HG03025 (cell line): ENCODE data around the gene BACH1.
A peak's percentile ranks its signal among the peaks of the same experiment; 100 is the strongest.
"Not testable (repeated sequence)": the region's sequence is repeated elsewhere in the genome, so short reads cannot be mapped to it uniquely, and the experiment has no call there.

Source experiments
- ATAC-seq: cut with Tn5 transposase; IDR thresholded peaks from one replicate; pipeline ENCODE4 v1.9.1; 2021; ENCODE audit warnings: mild to moderate bottlenecking, moderate library complexity; ENCODE audit not compliant: unreplicated experiment, low FRiP score

Gene BACH1

GRCh38 chr21:29298348-29299045 is at the start of gene BACH1:
Gene BACH1 (plus strand): TSS chr21:29298922. CDS start chr21:29321281, 22,359 bp downstream.
- ATAC-seq: peak; percentile 40

- ATAC-seq: not testable (repeated sequence)
Observed at GRCh38 chr21:29249289-29249688, 49.4 kb upstream of the BACH1 start.

DNA sequence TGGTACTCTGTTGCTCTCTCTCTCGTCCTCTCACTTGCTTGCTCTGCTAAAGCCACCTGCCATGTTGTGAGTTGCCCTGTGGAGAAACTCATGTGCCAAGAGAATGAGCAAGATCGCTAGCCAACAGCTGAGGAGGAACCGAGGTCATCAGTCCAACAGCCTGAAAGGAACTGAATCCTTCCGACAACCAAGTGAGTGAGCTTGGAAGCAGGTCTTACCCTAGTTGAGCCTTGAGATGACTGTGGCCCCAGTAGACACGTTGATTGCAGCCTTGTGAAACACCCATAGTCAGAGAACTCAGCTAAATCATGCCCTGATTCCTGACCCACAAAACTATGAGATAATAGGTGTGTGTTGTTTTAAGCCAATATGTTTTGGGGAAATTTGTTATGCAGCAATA is 48.1 kb upstream of the BACH1 start:
- ATAC-seq: no peak

DNA sequence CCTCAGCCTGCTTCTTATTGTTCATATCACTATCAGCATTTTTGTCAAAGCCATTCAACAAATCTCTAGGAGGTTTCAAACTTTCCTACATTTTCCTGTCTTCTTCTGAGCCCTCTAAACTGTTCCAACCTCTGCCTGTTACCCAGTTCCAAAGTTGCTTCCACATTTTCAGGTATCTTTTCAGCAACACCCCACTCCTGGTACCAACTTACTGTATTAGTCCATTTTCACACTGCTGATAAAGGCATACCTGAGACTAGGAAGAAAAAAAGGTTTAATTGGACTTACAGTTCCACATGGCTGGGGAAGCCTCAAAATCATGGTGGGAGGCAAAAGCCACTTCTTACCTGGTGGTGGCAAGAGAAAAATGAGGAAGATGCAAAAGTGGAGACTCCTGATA is 44.9 kb upstream of the BACH1 start:
- not testable (repeated sequence) for ATAC-seq

GRCh38 chr21:29254550-29254949 is 44.2 kb upstream of the BACH1 start:
- ATAC-seq: no peak

DNA sequence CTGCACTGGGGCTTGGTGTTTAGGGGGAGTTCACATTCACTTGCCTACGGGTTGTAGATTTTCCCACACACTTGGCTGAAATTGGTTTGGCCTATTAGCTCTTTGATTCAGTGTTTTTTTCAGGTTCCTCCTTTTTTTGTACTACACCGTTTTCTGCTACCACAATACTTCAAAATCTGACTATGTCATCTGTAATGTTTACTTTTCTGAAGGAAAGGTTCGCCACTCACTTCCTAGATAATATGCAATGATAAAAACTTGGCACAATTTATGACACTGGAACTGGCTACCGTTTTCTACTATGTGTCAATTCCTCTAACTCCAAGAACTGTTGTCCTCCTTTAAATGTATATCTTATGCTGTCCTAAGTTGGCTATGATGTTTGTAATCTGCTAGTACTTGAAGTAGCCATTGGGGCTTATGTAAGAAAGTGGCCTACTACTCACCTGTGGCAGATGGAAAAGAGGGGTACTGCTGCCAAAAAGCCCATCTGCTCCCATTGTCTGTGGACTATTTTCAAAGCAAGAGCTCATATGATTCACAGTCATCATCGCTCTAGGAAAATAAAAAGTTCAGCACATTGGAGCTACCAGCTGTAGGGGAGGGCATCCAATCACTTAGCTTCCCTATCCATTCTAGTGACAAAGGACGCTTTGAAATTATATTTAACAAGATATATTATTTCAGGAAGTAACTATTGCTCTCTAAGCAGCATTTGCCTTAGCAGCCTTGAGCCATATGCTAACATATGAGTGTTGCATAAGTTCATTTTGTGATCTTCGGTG is 42.4 kb upstream of the BACH1 start:
- ATAC-seq: no peak

- ATAC-seq: no peak
Observed at GRCh38 chr21:29257701-29258100, 41.0 kb upstream of the BACH1 start.

DNA sequence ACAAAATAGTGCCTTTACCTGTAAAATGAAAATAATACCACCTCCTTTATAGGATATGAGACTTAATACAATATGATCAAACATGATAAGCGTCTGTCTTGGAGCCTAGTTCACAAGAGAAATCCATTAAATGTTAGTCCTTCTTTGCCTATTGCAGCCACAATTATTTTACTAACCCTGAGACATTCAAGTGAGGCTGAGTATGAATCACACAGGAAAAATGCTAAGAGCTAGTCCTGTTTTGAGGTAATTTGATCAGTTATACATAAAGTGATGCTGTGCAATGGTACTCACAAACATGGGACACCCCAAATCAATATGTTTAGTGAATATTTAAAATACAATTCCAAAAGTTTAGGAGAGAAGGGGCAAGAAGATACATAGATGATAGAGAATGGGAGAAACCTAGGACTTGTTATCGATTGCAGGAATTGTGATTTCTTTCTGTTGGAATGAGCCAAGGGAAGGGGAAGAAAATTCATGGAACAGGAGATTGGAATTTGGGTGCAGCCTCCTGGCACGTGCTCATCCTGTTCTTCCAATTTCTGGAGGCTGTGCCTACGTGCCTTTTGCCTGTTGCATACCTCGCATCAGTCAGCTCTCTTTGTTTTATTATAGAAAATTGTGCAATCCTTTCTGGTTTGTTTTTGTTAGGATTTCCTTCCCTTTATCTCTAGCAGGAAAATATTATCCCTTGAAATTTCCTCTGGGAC is 39.9 kb upstream of the BACH1 start:
- ATAC-seq: no peak

GRCh38 chr21:29260461-29260860 is 38.3 kb upstream of the BACH1 start:
- no peak for ATAC-seq

GRCh38 chr21:29261555-29262540 is 36.9 kb upstream of the BACH1 start:
- ATAC-seq: no peak

DNA sequence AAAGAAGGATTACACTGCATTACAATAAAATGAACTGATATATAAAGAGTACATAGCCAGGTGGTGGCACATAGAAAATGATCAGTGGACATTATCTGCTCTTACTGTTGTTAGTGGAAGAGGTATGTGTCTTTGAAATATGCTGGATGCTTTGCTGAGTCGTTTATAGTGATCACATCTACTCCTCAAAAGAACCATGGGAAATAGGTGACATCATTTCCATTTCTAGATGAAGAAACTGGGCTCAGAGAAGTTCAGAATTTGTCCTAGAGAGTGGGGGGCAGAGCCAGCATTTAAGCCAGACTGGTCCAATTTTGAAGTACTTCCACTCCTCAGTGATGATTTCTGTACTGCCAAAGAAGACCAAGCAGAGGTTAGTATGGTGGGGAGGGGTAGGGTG is 34.0 kb upstream of the BACH1 start:
- ATAC-seq: no peak

DNA sequence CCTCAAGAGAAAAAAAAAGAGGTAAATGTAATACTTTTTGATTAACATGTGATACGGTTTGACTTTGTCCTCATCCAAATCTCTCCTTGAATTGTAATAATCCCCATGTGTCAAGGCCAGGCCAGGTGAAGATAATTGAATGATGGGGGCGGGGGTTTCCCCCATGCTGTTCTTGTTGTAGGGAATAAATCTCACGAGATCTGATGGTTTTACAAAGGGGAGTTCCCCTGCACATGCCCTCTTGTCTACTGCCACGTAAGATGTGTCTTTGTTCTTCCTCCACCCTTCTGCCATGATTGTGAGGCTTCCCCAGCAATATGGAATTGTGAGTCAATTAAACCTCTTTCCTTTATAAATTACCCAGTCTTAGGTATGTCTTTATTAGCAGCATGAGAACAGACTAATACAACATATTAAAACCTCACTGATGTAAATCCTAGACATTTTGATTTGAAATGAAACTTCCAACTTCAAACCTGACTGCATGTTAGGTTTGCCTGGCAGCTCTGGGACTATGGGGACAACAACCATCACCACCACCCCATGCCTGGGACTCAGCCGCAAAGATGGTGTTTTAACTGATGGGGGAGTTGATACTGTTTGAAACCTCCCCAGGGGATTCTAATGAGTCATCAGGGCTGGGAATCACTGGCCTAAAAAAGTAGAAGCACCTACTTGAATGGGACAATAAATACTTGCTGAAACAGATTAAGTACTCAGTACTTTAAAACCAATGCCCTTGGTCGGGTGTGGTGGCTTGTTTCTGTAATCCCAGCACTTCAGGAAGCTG is 32.8 kb upstream of the BACH1 start:
- ATAC-seq: no peak

DNA sequence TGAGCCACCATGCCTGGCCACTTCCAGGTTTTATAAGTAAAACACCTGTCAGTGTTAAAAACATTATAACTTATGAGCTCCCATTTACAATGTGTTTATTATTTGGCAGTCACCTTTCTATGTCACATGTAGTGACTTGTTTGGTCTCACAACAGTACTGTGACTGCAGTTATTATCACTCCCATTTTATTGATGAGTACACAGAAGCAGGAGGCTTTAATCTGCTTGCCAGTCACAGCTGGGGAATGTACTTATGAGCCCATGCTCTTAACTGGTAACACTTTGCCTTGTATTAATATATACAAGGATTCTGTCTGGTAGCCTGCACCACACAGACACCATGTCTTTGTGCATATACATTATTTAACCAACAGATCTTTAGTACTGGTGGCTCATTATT is 31.1 kb upstream of the BACH1 start:
- ATAC-seq: no peak

DNA sequence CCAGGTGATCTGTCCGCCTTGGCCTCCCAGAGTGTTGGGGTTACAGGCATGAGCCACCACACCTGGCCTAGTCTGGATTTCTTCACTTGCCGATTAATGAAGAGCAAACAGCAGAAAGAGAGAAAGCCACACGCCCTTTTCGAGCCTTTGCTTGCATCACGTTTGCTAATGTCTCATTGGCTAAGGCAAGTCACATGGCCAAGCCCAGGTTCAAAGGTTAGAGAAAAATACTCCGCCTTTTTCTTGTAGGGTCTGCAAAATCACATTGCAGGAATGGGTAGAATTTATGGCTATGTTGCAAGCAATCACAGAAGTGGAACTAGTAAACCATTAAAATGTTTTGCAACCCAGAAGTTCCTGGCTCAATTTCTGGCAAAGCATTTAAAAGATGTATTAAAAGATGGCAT is 26.8 kb upstream of the BACH1 start:
- no peak for ATAC-seq

DNA sequence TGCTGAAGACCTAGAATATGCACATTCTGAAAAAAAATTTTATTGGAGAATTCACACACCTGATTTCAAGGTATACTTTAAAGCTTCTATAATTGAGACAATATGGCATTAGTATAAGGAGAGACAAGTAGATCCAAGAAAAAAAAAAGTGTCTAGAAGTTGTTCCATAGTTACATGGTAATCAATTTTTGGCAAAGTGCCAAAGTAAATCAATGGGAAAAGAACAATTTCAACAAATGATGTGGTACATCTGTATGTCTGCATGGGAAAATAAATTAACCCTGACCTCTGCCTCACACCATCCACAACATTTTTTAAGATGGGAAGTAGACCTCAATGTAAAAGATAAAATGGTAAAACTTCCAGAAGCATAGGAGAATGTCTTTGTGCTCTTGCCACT is 21.3 kb upstream of the BACH1 start:
- no peak for ATAC-seq

DNA sequence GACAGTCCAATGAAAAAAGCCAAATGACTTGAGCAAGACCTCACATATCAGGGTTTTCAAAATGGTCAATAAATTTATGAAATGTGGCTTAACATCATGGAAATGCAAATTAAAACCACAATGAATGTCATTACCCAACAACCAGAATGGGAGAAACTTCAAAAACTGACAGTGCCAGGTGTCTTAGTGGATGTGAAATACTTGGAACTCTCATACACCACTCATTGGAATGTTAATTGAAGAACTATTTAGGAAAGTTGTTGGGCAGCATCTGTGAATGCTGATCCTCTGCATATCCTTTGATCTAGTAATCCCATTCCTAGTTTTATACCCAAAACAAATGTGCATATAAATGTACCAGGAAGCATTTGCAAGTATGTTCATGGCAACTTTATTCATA is 19.2 kb upstream of the BACH1 start:
- ATAC-seq: no peak

DNA sequence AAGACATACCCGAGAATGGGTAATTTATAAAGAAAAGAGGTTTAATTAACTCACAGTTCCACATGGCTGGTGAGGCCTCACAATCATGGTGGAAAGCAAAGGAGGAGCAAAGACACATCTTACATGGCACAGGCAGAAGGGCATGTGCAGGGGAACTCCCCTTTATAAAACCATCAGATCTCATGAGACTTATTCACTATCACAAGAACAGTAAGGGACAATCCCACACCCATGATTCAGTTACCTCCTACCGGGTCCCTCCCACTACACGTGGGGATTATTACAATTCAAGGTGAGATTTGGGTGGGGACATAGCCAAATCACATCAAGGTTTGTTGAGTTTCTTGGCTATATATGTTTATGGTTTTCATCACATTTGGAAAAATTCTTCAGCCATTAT is 16.9 kb upstream of the BACH1 start:
- ATAC-seq: not testable (repeated sequence)

DNA sequence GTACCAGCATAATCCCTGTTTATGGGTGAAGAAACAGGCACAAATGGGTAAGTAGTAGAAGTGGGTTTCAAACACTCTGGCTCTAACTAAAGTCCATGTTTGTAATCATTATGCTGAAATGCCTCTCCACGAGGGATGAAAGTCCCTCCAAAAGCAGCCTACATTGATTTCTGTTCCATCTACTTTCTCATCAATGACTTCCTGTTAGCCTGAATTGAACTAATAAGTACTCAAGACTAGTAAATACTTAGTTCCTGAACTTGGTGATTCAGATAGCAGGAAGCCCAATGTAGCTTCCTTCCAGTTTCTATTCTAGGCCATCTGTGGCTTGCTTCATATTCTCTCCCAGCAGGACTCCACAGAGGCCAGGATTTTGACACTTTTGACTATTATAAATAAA is 11.3 kb upstream of the BACH1 start:
- ATAC-seq: no peak

- ATAC-seq: no peak
Observed at GRCh38 chr21:29288239-29288638, 10.5 kb upstream of the BACH1 start.
